Vagina (tissue), 2 donors: ENCODE data around the gene EXD3. TPM values are rescaled to one million over a fixed set of nuclear protein-coding genes. Genes with fewer than 3 reads are reported as not detected.

Experiments
- DNase-seq, 2 donors: peaks; one replicate each; pipeline ENCODE4 v3.0.0-alpha.2; 2017; ENCODE audit errors: extremely low spot score in 2 of 2
- H3K27ac ChIP-seq: fragments of 200-600 bp; sonication (generic); one replicate; pipeline ENCODE4 v1.5.1; 2019
- H3K27me3 ChIP-seq: fragments of 200-600 bp; sonication (generic); one replicate; pipeline ENCODE4 v1.5.1; 2019
- H3K36me3 ChIP-seq, 2 donors: fragments of 200-600 bp; sonication (generic); one replicate each; pipeline ENCODE4 v1.5.1; 2017 to 2019
- H3K4me1 ChIP-seq: fragments of 200-600 bp; sonication (generic); one replicate; pipeline ENCODE4 v1.5.1; 2019
- H3K4me3 ChIP-seq, 2 donors: fragments of 200-600 bp; sonication (generic); 1 replicate in 1 of 2; 2 replicates in 1 of 2; pipeline ENCODE4 v1.5.1; 2016 to 2019
- H3K9me3 ChIP-seq: fragments of 200-600 bp; sonication (generic); one replicate; pipeline ENCODE4 v1.5.1; 2019
- POLR2A ChIP-seq, 2 donors: fragments of 450-650 bp; IDR thresholded peaks; one replicate each; pipeline ENCODE4 v1.6.1; 2017; ENCODE audit warnings: antibody characterized with exemption in 2 of 2, mild to moderate bottlenecking in 2 of 2, moderate library complexity in 2 of 2
- POLR2AphosphoS5 ChIP-seq, 2 donors: sonication (generic); formaldehyde crosslinking; IDR thresholded peaks; one replicate each; pipeline ENCODE4 v1.9.0; 2017; ENCODE audit warnings: antibody characterized with exemption in 2 of 2, mild to moderate bottlenecking in 2 of 2, low read depth in 1 of 2; ENCODE audit not compliant: insufficient read depth in 1 of 2
- intact Hi-C: fragments of 100-400 bp; cut with DNase I; formaldehyde crosslinking; loops from one replicate; pipeline ENCODE4 v1.15.1; 2023
- total RNA-seq: library from RNA; depleted of rRNA; stranded (reverse); fragments of >200 nt; gene quantifications from one replicate; pipeline ENCODE4 v1.2.3, GENCODE V29; 2016
- TF ChIP-seq, protein P1 (sequence below), 3 experiments: fragments of 450-650 bp in 2 of 3; fragments of 200-600 bp in 1 of 3; sonication (generic) in 1 of 3; IDR thresholded peaks; one replicate each; pipeline ENCODE4 v1.5.1; 2017 to 2019; ENCODE audit warnings: antibody characterized with exemption in 3 of 3, mild to moderate bottlenecking in 2 of 3, moderate library complexity in 2 of 3

The EXD3 gene
- total RNA-seq, 1 donor from 2014 or later: 35.6 TPM

DNA sequence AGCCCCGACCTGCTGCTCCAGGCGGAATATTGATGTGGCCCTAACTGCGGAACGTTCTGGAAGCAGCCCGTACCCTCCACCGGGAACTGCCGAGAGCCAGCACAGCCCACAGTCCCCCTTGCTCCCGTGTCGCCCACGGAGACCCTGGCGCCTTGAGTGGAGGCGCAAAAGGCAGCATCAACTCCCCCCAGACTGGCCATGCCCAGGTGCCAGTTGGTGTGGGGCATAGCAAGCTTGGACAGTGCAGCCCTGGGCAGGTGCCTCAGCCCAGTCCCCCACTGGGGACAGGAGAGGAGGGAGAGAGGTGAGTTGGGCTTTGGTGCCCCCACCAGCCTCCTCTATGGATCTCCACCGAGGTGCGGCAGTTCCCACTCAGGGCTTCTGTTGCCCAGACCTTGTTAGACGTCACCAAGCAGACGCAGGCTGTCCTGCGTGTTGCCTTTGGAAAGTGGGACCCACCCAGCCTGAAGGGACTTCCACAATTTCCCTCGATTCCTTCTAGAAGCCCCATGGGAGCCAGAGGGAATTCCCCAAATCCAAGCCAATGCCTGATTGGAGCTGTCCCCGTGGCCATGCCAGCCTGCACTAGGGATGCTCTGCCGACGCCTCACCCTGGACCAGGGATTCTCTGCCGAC is 101.1 kb downstream of the EXD3 start:
- Histone ChIP-seq H3K9me3 (no peaks in the 10 kb centered on the region), H3K4me1 (no peaks in the 10 kb centered on the region), H3K36me3 (no peaks in the 10 kb centered on the region), H3K27ac (no peak overlapping the region), H3K27me3 (no peaks in the 10 kb centered on the region), H3K4me3 (no peak overlapping the region)
- intact Hi-C loops: no loop called here
- DNase-seq: no peak
- no peak for TF ChIP-seq POLR2AphosphoS5 (IDR thresholded peaks at IDR 0.05; ENCODE audit: insufficient read depth in 1 of 2, low read depth in 1 of 2)

DNA sequence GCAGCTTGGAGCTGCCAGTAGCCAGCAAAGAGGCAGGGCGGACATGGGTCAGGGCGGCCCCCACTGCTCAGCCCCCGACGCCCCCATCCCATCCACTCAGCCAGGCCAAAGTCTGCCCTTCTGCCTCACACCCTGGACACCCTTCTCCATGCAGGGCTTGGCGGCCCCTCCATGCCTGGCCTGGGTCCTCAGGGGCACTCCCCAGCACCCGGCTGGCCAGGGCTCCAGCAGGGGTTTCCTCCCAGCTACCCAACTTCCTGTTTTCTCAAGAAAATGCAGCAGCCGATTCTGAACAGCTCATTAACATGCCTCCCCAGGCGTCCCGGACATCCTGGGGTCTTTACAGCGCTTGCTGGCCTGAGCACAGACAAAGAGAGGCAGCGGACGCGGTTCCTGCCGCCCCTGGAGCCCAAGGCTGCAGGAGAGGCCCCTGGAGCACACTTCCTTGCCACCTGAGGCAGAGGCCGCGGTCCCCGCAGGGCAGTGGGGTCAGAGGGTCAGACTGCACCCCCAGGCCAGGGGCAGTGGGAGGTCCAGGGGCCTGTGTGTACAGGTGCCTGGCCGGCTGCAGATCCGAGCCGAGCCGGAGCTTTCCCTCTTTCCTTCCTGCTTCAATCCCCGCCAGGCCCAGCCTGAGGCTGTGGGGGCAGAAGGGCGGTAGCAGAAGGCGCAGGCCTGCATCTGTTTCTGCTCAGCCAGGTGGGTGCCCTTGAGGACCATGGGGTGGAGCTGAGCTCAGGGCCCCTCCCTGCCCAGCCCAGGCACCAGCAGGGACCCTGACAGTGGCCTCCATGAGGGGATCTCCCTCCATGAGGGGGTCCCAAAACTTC is 102.2 kb downstream of the EXD3 start:
- Histone ChIP-seq H3K27ac (no peak overlapping the region), H3K36me3 (no peaks in the 10 kb centered on the region), H3K27me3 (no peaks in the 10 kb centered on the region), H3K4me3 (no peak overlapping the region), H3K4me1 (peaks cover 8% of the 10 kb centered on the region), H3K9me3 (no peaks in the 10 kb centered on the region)
- intact Hi-C loops: no loop called here
- DNase-seq: no peak
- TF ChIP-seq, protein P1, sequence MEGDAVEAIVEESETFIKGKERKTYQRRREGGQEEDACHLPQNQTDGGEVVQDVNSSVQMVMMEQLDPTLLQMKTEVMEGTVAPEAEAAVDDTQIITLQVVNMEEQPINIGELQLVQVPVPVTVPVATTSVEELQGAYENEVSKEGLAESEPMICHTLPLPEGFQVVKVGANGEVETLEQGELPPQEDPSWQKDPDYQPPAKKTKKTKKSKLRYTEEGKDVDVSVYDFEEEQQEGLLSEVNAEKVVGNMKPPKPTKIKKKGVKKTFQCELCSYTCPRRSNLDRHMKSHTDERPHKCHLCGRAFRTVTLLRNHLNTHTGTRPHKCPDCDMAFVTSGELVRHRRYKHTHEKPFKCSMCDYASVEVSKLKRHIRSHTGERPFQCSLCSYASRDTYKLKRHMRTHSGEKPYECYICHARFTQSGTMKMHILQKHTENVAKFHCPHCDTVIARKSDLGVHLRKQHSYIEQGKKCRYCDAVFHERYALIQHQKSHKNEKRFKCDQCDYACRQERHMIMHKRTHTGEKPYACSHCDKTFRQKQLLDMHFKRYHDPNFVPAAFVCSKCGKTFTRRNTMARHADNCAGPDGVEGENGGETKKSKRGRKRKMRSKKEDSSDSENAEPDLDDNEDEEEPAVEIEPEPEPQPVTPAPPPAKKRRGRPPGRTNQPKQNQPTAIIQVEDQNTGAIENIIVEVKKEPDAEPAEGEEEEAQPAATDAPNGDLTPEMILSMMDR (IDR thresholded peaks at IDR 0.05): no peak
- TF ChIP-seq POLR2AphosphoS5 (IDR thresholded peaks at IDR 0.05; ENCODE audit: insufficient read depth in 1 of 2, low read depth in 1 of 2): no peak
- TF ChIP-seq POLR2A (IDR thresholded peaks at IDR 0.05): no peak

DNA sequence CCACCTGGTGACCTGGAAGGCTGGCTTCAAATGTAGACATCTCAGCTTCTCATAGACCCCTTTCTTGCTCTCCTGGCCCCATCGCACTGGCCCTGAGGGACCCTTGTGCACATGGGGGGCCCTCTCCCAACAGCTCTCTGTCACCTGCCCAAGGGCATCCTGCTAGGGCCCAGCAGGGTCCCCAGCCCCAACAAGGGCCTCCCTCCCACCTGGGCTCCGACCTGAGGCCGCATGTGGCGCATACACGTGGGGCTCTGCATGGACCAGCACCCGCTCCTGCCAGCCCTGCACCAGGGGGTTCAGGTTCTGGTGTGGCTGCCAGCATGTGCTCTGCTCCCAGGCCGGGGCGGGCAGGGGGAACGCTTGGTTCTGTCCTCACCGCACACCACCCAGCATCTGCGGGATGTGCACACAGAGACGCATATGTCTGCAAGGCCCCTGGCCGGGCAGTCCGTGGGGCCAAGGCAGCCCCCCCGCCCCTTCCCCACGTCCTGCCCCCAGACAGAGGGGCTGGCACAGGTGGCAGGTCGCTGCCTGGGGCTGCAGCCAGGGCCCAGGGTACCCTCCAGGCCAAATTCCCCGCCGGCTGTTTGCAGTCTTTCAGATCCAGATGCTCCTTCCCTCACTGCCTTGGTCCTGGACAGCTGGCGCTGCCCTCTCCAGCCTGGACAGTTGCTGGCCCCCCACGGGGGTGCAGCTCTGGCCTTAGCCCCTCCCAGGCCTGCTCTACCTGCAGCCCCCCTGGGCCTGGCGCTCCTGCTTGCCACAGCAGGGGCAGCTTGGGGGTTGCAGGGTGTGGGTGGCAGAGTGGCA is 103.0 kb downstream of the EXD3 start:
- H3K9me3 ChIP-seq: no peaks in the 10 kb centered on the region
- H3K27ac ChIP-seq: no peak overlapping the region
- peaks cover 17% of the 10 kb centered on the region for H3K4me1 ChIP-seq
- intact Hi-C loops: no loop called here
- H3K36me3 ChIP-seq: no peaks in the 10 kb centered on the region
- no peak for DNase-seq
- H3K4me3 ChIP-seq: no peak overlapping the region
- H3K27me3 ChIP-seq: no peaks in the 10 kb centered on the region
- TF ChIP-seq POLR2AphosphoS5 (IDR thresholded peaks at IDR 0.05; ENCODE audit: insufficient read depth in 1 of 2, low read depth in 1 of 2): no peak
- TF ChIP-seq, protein P1 (IDR thresholded peaks at IDR 0.05): no peak
- TF ChIP-seq POLR2A (IDR thresholded peaks at IDR 0.05): no peak

DNA sequence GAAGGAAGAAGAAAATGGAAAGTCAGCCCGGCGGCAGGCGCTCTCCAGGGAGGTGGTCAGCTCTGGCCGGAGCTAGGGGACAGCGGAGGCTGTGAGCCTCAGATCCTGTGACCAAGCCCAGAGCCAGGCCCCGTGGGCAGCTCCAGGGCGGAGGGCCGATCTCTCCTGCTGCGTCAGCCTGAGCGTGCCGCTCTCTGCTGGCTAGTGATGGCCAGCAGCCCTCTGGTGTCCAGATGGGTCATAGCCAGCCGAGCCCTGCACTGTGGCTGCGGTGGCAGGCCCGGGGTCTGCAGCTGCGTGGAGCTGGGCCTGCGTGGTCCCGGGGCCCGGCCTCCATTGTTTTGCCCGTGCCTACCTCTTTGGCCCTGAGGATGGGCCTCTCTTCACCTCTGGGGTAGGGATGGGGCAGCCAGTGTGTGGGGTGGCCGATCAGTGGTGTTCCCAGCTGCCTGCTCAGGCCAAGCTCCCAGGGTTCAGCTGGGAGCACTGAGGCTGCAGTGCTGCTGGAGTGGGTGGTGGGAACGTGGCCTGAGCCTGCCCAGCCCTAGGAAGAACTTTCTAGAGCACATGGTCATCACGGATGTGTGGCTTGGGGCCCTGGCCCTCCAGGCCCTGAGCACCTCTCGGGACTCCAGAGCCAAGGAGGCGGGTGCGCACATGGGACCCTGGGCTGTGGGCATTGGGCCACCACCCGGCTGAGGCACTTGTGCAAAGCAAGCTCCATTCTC is 103.8 kb downstream of the EXD3 start:
- no peaks in the 10 kb centered on the region for H3K36me3 ChIP-seq
- intact Hi-C loops: no loop called here
- H3K27ac ChIP-seq: peak overlapping the region; percentile 54
- H3K4me1 ChIP-seq: peaks cover 24% of the 10 kb centered on the region
- H3K27me3 ChIP-seq: no peaks in the 10 kb centered on the region
- DNase-seq: no peak
- TF ChIP-seq, protein P1 (IDR thresholded peaks at IDR 0.05): no peak
- TF ChIP-seq POLR2A (IDR thresholded peaks at IDR 0.05) (no peak), POLR2AphosphoS5 (IDR thresholded peaks at IDR 0.05; ENCODE audit: insufficient read depth in 1 of 2, low read depth in 1 of 2) (no peak)
- H3K9me3 ChIP-seq: no peaks in the 10 kb centered on the region
- no peak overlapping the region for H3K4me3 ChIP-seq

DNA sequence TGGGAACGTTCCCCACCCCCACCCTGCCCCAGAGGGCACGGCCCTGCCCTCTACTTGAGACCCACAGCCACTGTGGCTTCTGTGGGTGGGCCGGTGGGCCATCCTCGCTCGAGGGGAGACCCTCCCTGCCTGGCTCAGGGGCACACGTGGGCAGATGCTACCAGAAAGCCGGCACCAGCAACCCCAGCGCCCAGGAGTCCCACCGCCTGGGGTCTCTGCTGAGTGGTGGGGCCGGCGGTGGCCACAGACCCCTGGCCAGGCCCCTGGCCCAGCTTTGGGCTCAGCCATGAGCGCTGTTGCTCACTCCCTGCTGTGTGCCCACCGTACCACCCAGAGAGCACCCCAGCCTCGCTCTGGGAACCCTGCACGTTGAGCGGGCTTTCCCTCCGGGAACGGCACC is 104.4 kb downstream of the EXD3 start:
- H3K4me1 ChIP-seq: peaks cover 30% of the 10 kb centered on the region

More for the DNA sequence above, 104.4 kb downstream of the EXD3 start:
- intact Hi-C loops: no loop called here
- TF ChIP-seq POLR2AphosphoS5 (IDR thresholded peaks at IDR 0.05; ENCODE audit: insufficient read depth in 1 of 2, low read depth in 1 of 2) (no peak), POLR2A (IDR thresholded peaks at IDR 0.05) (no peak)
- TF ChIP-seq, protein P1 (IDR thresholded peaks at IDR 0.05): no peak
- Histone ChIP-seq H3K36me3 (no peaks in the 10 kb centered on the region), H3K9me3 (no peaks in the 10 kb centered on the region), H3K27ac (peak overlapping the region; percentile 54), H3K4me3 (no peak overlapping the region), H3K27me3 (no peaks in the 10 kb centered on the region)
- no peak for DNase-seq
